ENCODE results near the gene CEP170. TPM values are rescaled to one million over a fixed set of nuclear protein-coding genes. Genes with fewer than 3 reads are reported as not detected.

Gene CEP170
- total RNA-seq, 6 experiments from 2014 or later = 98.6 to 131 (median 117) TPM

GRCh38 chr1:243268751-243269460, 13.8 kb upstream of the CEP170 start:
- H3K27ac Mint-ChIP-seq = peak overlapping the region; percentile 70
- no peak for TF ChIP-seq CTCF (IDR thresholded peaks at IDR 0.05)
- DNase-seq = no peak
- peaks cover 23% of the 10 kb centered on the region for H3K36me3 Mint-ChIP-seq (ENCODE audit: low read depth)
- no peaks in the 10 kb centered on the region for H3K9me3 Mint-ChIP-seq
- peaks cover 88% of the 10 kb centered on the region for H3K4me1 Mint-ChIP-seq (ENCODE audit: low read depth)
- no peaks in the 10 kb centered on the region for H3K27me3 Mint-ChIP-seq (ENCODE audit: insufficient read depth)
- peak overlapping the region; percentile 77 for H3K4me3 Mint-ChIP-seq

GRCh38 chr1:243267914-243268653, 13.0 kb upstream of the CEP170 start:
- DNase-seq = peak; percentile 81
- H3K9me3 Mint-ChIP-seq = no peaks in the 10 kb centered on the region
- peaks cover 88% of the 10 kb centered on the region for H3K4me1 Mint-ChIP-seq (ENCODE audit: low read depth)
- H3K4me3 Mint-ChIP-seq = peak overlapping the region; percentile 77
- TF ChIP-seq CTCF (IDR thresholded peaks at IDR 0.05) = no peak
- peak overlapping the region; percentile 70 for H3K27ac Mint-ChIP-seq
- H3K36me3 Mint-ChIP-seq (ENCODE audit: low read depth) = peaks cover 16% of the 10 kb centered on the region
- no peaks in the 10 kb centered on the region for H3K27me3 Mint-ChIP-seq (ENCODE audit: insufficient read depth)

GRCh38 chr1:243267471-243267880, 12.4 kb upstream of the CEP170 start:
- Mint-ChIP-seq H3K9me3 (no peaks in the 10 kb centered on the region), H3K36me3 (ENCODE audit: low read depth) (peaks cover 16% of the 10 kb centered on the region), H3K4me1 (ENCODE audit: low read depth) (peaks cover 88% of the 10 kb centered on the region), H3K27me3 (ENCODE audit: insufficient read depth) (no peaks in the 10 kb centered on the region), H3K4me3 (peak overlapping the region; percentile 77), H3K27ac (peak overlapping the region; percentile 70)
- DNase-seq = no peak
- no peak for TF ChIP-seq CTCF (IDR thresholded peaks at IDR 0.05)

- Mint-ChIP-seq H3K4me3 (no peak overlapping the region), H3K27ac (peak overlapping the region; percentile 92), H3K4me1 (ENCODE audit: low read depth) (peaks cover 87% of the 10 kb centered on the region), H3K9me3 (no peaks in the 10 kb centered on the region), H3K27me3 (ENCODE audit: insufficient read depth) (no peaks in the 10 kb centered on the region), H3K36me3 (ENCODE audit: low read depth) (peaks cover 16% of the 10 kb centered on the region)
- no peak for DNase-seq
- TF ChIP-seq CTCF (IDR thresholded peaks at IDR 0.05) = no peak
These were observed 11.2 kb upstream of the CEP170 start for GRCh38 chr1:243266231-243266630.

- peak overlapping the region; percentile 92 for H3K27ac Mint-ChIP-seq
- no peaks in the 10 kb centered on the region for H3K27me3 Mint-ChIP-seq (ENCODE audit: insufficient read depth)
- H3K9me3 Mint-ChIP-seq = no peaks in the 10 kb centered on the region
- peak overlapping the region; percentile 62 for H3K4me3 Mint-ChIP-seq
- H3K36me3 Mint-ChIP-seq (ENCODE audit: low read depth) = peaks cover 8% of the 10 kb centered on the region; the same call in 1 of the 2 replicates
- TF ChIP-seq CTCF (IDR thresholded peaks at IDR 0.05) = no peak
- peak; percentile 76 for DNase-seq
- H3K4me1 Mint-ChIP-seq (ENCODE audit: low read depth) = peaks cover 88% of the 10 kb centered on the region
These were observed 9.6 kb upstream of the CEP170 start for GRCh38 chr1:243264717-243265116.
